Duodenal mucosa (tissue), 2 donors: ENCODE measurements around the gene DENND5A.
"Not testable (repeated sequence)": the region's sequence is repeated elsewhere in the genome, so short reads cannot be mapped to it uniquely, and the experiment has no call there.

ENCODE experiments used
- H3K27ac ChIP-seq: one replicate; pipeline ENCODE4 v1.7.0; 2013; ENCODE audit warnings: low read depth, low read length
- H3K27me3 ChIP-seq, 2 donors: one replicate each; pipeline ENCODE4 v1.7.0; 2013; ENCODE audit warnings: low read length in 2 of 2, control low read depth in 1 of 2; ENCODE audit not compliant: insufficient read depth in 2 of 2, control insufficient read depth in 1 of 2
- H3K36me3 ChIP-seq, 2 donors: one replicate each; pipeline ENCODE4 v1.7.0; 2013; ENCODE audit warnings: low read length in 2 of 2, control low read depth in 1 of 2; ENCODE audit not compliant: insufficient read depth in 2 of 2, control insufficient read depth in 1 of 2
- H3K4me1 ChIP-seq, 2 donors: one replicate each; pipeline ENCODE4 v1.7.0; 2013; ENCODE audit warnings: low read length in 2 of 2, control low read depth in 1 of 2; ENCODE audit not compliant: insufficient read depth in 2 of 2, control insufficient read depth in 1 of 2
- H3K4me3 ChIP-seq, 2 donors: one replicate each; pipeline ENCODE4 v1.7.0; 2013; ENCODE audit warnings: low read length in 2 of 2, low read depth in 1 of 2
- H3K9ac ChIP-seq, 2 donors: one replicate each; pipeline ENCODE4 v1.7.0; 2013; ENCODE audit warnings: low read length in 2 of 2, low read depth in 1 of 2
- H3K9me3 ChIP-seq, 2 donors: one replicate each; pipeline ENCODE4 v1.7.0; 2013; ENCODE audit warnings: low read length in 2 of 2, control low read depth in 1 of 2; ENCODE audit not compliant: control insufficient read depth in 1 of 2

DENND5A gene

GRCh38 chr11:9201372-9202162 is 63.6 kb downstream of the DENND5A start:
- Histone ChIP-seq H3K27me3 (no peaks in the 10 kb centered on the region), H3K9me3 (no peaks in the 10 kb centered on the region), H3K4me1 (no peaks in the 10 kb centered on the region), H3K4me3 (no peak overlapping the region), H3K36me3 (peaks cover 0 to 6% of the 10 kb centered on the region in 2 donors), H3K27ac (no peak overlapping the region), H3K9ac (no peak overlapping the region)

GRCh38 chr11:9200471-9200870 is 64.7 kb downstream of the DENND5A start:
- Histone ChIP-seq H3K4me1 (no peaks in the 10 kb centered on the region), H3K27ac (no peak overlapping the region), H3K36me3 (peaks cover 0 to 6% of the 10 kb centered on the region in 2 donors), H3K9ac (no peak overlapping the region), H3K4me3 (no peak overlapping the region), H3K9me3 (no peaks in the 10 kb centered on the region), H3K27me3 (no peaks in the 10 kb centered on the region)

GRCh38 chr11:9193316-9193715 is 71.8 kb downstream of the DENND5A start:
- Histone ChIP-seq H3K4me3 (no peak overlapping the region), H3K36me3 (no peaks in the 10 kb centered on the region), H3K27me3 (no peaks in the 10 kb centered on the region), H3K9me3 (no peaks in the 10 kb centered on the region), H3K9ac (no peak overlapping the region), H3K27ac (no peak overlapping the region), H3K4me1 (no peaks in the 10 kb centered on the region)

GRCh38 chr11:9192561-9192960 is 72.6 kb downstream of the DENND5A start:
- no peaks in the 10 kb centered on the region for H3K9me3 ChIP-seq
- H3K9ac ChIP-seq = no peak overlapping the region
- no peaks in the 10 kb centered on the region for H3K4me1 ChIP-seq
- no peak overlapping the region for H3K27ac ChIP-seq
- no peak overlapping the region for H3K4me3 ChIP-seq
- H3K27me3 ChIP-seq = no peaks in the 10 kb centered on the region
- no peaks in the 10 kb centered on the region for H3K36me3 ChIP-seq

GRCh38 chr11:9190326-9191016 is 74.7 kb downstream of the DENND5A start:
- not testable (repeated sequence) for H3K9ac ChIP-seq, H3K4me3 ChIP-seq, H3K27ac ChIP-seq, H3K27me3 ChIP-seq, H3K36me3 ChIP-seq, H3K4me1 ChIP-seq, H3K9me3 ChIP-seq

GRCh38 chr11:9188860-9189259 is 76.3 kb downstream of the DENND5A start:
- not testable (repeated sequence) for H3K27ac ChIP-seq, H3K4me1 ChIP-seq, H3K9me3 ChIP-seq, H3K4me3 ChIP-seq, H3K36me3 ChIP-seq, H3K9ac ChIP-seq, H3K27me3 ChIP-seq

GRCh38 chr11:9187616-9188015 is 77.5 kb downstream of the DENND5A start:
- no peaks in the 10 kb centered on the region for H3K9me3 ChIP-seq
- no peaks in the 10 kb centered on the region for H3K4me1 ChIP-seq
- H3K27ac ChIP-seq = no peak overlapping the region
- no peak overlapping the region for H3K4me3 ChIP-seq
- no peaks in the 10 kb centered on the region for H3K36me3 ChIP-seq
- H3K9ac ChIP-seq = no peak overlapping the region
- H3K27me3 ChIP-seq = no peaks in the 10 kb centered on the region

- Histone ChIP-seq H3K27ac (no peak overlapping the region), H3K4me1 (no peaks in the 10 kb centered on the region), H3K9ac (no peak overlapping the region), H3K9me3 (no peaks in the 10 kb centered on the region), H3K4me3 (no peak overlapping the region), H3K27me3 (no peaks in the 10 kb centered on the region), H3K36me3 (no peaks in the 10 kb centered on the region)
These were observed 80.6 kb downstream of the DENND5A start for GRCh38 chr11:9184516-9184915.

- H3K36me3 ChIP-seq = peaks cover 0 to 3% of the 10 kb centered on the region in 2 donors
- H3K4me3 ChIP-seq = no peak overlapping the region
- no peaks in the 10 kb centered on the region for H3K27me3 ChIP-seq
- no peaks in the 10 kb centered on the region for H3K9me3 ChIP-seq
- no peaks in the 10 kb centered on the region for H3K4me1 ChIP-seq
- H3K27ac ChIP-seq = no peak overlapping the region
- H3K9ac ChIP-seq = no peak overlapping the region
These were observed 82.8 kb downstream of the DENND5A start for GRCh38 chr11:9182180-9182871.

GRCh38 chr11:9180784-9181183 is 84.4 kb downstream of the DENND5A start:
- H3K4me3 ChIP-seq = no peak overlapping the region
- no peak overlapping the region for H3K27ac ChIP-seq
- H3K27me3 ChIP-seq = no peaks in the 10 kb centered on the region
- peaks cover 2 to 8% of the 10 kb centered on the region in 2 donors for H3K36me3 ChIP-seq
- no peaks in the 10 kb centered on the region for H3K9me3 ChIP-seq
- H3K4me1 ChIP-seq = no peaks in the 10 kb centered on the region
- H3K9ac ChIP-seq = no peak overlapping the region
